HG03354 (cell line): ENCODE data around the gene SLC9A3.
"Not testable (repeated sequence)": the region's sequence is repeated elsewhere in the genome, so short reads cannot be mapped to it uniquely, and the experiment has no call there.

Source experiments
- ATAC-seq: cut with Tn5 transposase; IDR thresholded peaks from one replicate; pipeline ENCODE4 v1.9.1; 2021; ENCODE audit warnings: mild to moderate bottlenecking; ENCODE audit not compliant: unreplicated experiment, poor library complexity, severe bottlenecking

Gene SLC9A3

DNA sequence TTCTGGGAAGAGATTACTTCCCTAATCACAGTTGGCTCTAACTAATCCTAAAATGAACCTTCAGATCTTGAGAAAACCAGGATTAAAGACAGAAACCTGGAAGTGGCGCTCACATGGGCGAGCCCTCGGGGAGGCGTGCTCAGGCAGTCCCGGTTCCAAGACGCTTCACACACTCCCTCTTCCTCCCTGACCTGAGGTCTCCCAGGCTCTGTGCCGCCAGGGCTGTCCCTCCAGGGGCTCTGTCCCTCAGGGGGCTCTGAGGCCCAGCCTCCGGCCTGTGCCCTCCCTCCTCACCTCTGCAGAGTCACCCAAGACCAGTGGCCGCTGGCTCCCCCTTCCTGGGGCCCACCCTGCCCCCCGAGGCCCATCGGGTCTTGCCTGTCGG lies 10.2 kb downstream of the SLC9A3 start:
- no peak for ATAC-seq

DNA sequence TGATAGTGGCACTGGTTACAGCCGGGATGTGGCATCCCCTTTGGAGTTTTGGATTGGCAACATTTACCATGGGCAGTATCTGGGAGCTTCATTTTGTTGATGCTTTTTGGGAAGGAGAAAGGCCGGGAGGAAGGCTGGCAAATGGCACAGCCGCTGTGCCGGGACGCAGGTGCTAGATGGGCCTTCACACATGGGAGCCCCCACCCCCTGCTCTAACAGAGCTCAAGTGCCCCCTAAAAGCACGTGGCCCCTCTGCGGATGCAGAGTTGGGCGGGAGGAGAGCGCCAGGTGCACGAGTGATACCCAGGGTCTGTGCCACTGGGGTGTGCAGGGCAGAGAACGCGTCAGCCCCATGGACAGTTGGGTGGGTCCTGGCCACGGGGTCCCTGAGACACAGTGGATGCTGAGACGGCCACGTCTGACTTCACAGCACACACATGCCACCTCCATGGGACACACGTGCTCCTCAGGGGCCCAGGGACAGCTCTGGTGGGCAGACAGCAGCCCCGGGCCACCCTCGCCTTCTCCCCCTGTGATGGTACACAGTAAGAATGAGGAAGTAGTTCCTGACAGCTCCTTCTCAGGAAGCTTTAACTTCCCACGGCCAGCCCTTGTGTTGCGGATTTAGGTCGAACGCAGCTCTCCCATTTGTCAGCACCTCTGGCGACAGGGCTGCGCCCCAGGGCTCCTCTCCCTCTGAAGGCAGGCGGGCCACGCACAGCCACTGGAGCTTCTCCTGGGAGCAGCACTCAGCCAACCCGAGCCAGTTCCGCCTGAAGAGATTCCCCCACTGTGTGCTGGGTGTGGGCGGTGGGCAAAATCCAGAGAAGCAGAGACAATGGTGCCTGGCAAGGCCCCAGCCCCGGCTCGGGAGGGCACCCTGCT lies 10.8 kb downstream of the SLC9A3 start:
- no peak for ATAC-seq

DNA sequence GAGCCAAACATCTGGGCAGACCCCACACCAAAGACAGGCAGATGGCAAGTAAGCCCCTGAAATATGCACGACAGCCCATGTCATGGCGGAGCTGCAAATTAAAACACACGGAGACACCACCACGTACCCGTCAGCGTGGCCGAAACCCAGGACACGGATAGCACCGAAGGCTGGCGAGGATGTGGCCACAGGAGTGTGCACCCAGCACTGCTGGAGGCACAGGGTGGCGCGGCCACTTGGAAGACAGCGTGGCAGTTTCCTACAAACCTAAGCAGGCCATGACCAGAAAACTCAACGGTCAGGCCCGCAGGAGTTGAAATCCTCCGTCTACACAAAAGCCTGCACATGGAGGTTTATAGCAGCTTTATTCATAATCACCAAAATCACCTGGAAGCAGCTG lies 12.8 kb downstream of the SLC9A3 start:
- ATAC-seq = no peak

- ATAC-seq = no peak
Observed at GRCh38 chr5:510521-510920, 13.7 kb downstream of the SLC9A3 start.

DNA sequence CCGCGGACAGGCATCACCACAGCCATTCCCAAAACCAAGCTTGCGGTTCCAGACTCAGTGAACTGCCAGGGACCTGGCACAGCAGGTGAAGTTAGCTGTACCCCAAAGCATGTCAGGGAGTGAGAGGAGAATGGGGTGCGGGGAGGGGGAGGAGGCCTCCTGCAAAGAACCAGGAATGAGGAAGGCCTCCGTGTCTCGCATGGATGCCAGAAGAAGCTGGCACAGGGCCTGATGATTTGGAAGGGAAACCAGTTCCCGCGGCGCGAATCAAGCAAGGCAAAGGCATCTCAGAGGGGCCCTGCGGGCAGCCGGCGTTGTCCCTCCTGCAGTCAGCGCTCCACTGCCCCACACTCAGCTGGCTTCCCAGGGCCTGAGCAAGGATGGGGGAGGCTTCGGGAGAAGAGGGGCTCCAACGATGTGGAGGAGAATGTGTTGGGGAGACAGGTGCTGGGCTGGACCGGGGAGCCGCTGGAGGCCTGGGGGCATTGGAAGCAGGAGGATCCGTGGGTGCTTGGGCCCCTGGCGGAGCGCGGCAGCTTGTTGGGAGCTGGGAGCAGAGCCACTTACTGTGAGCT lies 14.6 kb downstream of the SLC9A3 start:
- no peak for ATAC-seq

- ATAC-seq = not testable (repeated sequence)
Observed at GRCh38 chr5:507986-508575, 16.2 kb downstream of the SLC9A3 start.

DNA sequence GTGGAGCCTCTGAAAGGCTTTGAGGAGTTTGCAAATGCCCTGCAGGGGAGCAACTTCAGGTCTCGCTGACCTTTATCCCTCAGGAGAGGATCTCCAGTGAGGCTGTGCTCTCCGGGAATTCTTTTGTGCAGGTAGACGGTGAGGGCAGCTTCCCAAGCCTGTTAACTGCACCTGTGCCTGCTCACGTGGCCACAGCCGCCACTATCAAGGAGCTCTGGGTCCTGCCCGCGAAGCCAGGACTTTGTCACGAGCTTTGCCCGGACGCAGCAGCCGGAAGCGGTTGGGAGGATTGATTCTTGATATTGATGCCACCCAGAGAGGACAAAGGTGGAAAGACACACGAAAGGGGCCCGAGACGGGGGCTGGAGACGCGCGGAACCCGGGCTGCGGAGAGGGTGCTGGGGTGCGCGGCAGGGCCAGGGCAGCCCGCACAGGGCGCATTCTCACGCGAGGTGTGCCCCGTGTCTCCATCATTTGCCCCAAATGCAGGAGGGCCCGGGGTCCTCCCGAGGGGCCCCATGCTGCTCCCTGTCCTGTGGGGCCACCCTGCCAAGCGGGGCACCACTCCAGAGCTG lies 18.2 kb downstream of the SLC9A3 start:
- ATAC-seq = no peak

- no peak for ATAC-seq
Observed at GRCh38 chr5:504326-505154, 19.7 kb downstream of the SLC9A3 start.

- no peak for ATAC-seq
Observed at GRCh38 chr5:502325-503079, 21.7 kb downstream of the SLC9A3 start.

GRCh38 chr5:501831-502184 lies 22.4 kb downstream of the SLC9A3 start:
- no peak for ATAC-seq

GRCh38 chr5:501105-501830 lies 23.0 kb downstream of the SLC9A3 start:
- no peak for ATAC-seq

- ATAC-seq = no peak
Observed at GRCh38 chr5:500491-500890, 23.8 kb downstream of the SLC9A3 start.

- no peak for ATAC-seq
Observed at GRCh38 chr5:499233-500209, 24.7 kb downstream of the SLC9A3 start.

GRCh38 chr5:497871-498509 lies 26.3 kb downstream of the SLC9A3 start:
- ATAC-seq = no peak

- ATAC-seq = no peak
Observed at GRCh38 chr5:497090-497700, 27.1 kb downstream of the SLC9A3 start.

- no peak for ATAC-seq
Observed at GRCh38 chr5:496028-496427, 28.2 kb downstream of the SLC9A3 start.
